Lung (tissue), 12 donors: ENCODE measurements around the gene PTPRT. TPM values are rescaled to one million over a fixed set of nuclear protein-coding genes. Genes with fewer than 3 reads are reported as not detected.

Experiments
- ATAC-seq: fragments of 200-7000 bp; cut with Tn5 transposase; one replicate; pipeline ENCODE4 v1.9.1; 2020; ENCODE audit warnings: moderate number of reproducible peaks; ENCODE audit not compliant: insufficient read depth, low FRiP score
- DNase-seq, 3 donors: peaks; one replicate each; pipeline ENCODE4 v3.0.0-alpha.2; 2013 to 2017
- H3K27ac ChIP-seq, 2 donors: one replicate each; pipeline ENCODE4 v1.5.1; 2013; ENCODE audit warnings: mild to moderate bottlenecking in 2 of 2, moderate library complexity in 2 of 2, control low read depth in 1 of 2, inconsistent platforms in 1 of 2, low read depth in 1 of 2, low read length in 1 of 2
- H3K27me3 ChIP-seq, 3 donors: one replicate each; pipeline ENCODE4 v1.5.1; 2013; ENCODE audit warnings: low read length in 2 of 3; ENCODE audit not compliant: control insufficient read depth in 3 of 3, insufficient read depth in 3 of 3
- H3K36me3 ChIP-seq, 4 donors: one replicate each; pipeline ENCODE4 v1.5.1; 2013; ENCODE audit warnings: low read length in 4 of 4, mild to moderate bottlenecking in 1 of 4, moderate library complexity in 1 of 4; ENCODE audit not compliant: control insufficient read depth in 4 of 4, insufficient read depth in 4 of 4
- H3K4me1 ChIP-seq, 5 donors: one replicate each; pipeline ENCODE4 v1.5.1; 2013; ENCODE audit warnings: low read length in 5 of 5, mild to moderate bottlenecking in 2 of 5, moderate library complexity in 1 of 5; ENCODE audit not compliant: control insufficient read depth in 5 of 5, insufficient read depth in 5 of 5
- H3K4me3 ChIP-seq: one replicate; pipeline ENCODE4 v1.5.1; 2013; ENCODE audit warnings: mild to moderate bottlenecking, control low read depth, moderate library complexity
- H3K9ac ChIP-seq, 2 donors: one replicate each; pipeline ENCODE4 v1.5.1; 2013; ENCODE audit warnings: low read length in 2 of 2, control low read depth in 1 of 2; ENCODE audit not compliant: insufficient read depth in 1 of 2
- H3K9me3 ChIP-seq, 4 donors: one replicate each; pipeline ENCODE4 v1.5.1; 2013; ENCODE audit warnings: low read length in 3 of 4, mild to moderate bottlenecking in 1 of 4, moderate library complexity in 1 of 4; ENCODE audit not compliant: control insufficient read depth in 4 of 4, insufficient read depth in 3 of 4
- CTCF ChIP-seq: IDR thresholded peaks from 2 replicates; pipeline ENCODE4 v1.5.1; 2012; ENCODE audit warnings: mild to moderate bottlenecking; ENCODE audit errors: control extremely low read depth, extremely low read depth
- WGBS, 2 donors: extraction: QIAGEN DNeasy Blood & Tissue Kit; methylation state at CpG; one replicate each; pipeline ENCODE4 v1.1.7; 2013; 5-methylcytosine and 5-hydroxymethylcytosine counted together
- polyA plus RNA-seq, 2 donors: library from polyadenylated mRNA; stranded (reverse); fragments of 200-250 nt; gene quantifications; one replicate each; pipeline ENCODE4 v1.2.1, GENCODE V29; 2013
- total RNA-seq, 2 donors: library from RNA; depleted of rRNA in 1 of 2; stranded (reverse); fragments of >200 nt in 1 of 2; gene quantifications; one replicate each; pipeline ENCODE4 v1.2.1, GENCODE V29; 2014 to 2021
- donor health status: control.
- donor health status: control.
- donor health status: Bipolar disorder and iron deficiency.
- donor health status: healthy.
- donor health status: DM: yes; HTN: yes; CAD: no.

Gene PTPRT
- total and polyA plus RNA-seq, 4 donors, result 0.37 to 13.8 (median 6.1) TPM

GRCh38 chr20:42083280-42083679, 1106.4 kb downstream of the PTPRT start:
- DNase-seq (no peak), ATAC-seq (no peak)
- Histone ChIP-seq H3K27ac (no peak overlapping the region), H3K9ac (no peak overlapping the region), H3K4me1 (peaks cover 0 to 20% (median 0%) of the 10 kb centered on the region in 5 donors), H3K36me3 (no peaks in the 10 kb centered on the region), H3K27me3 (peaks cover 0 to 11% (median 0%) of the 10 kb centered on the region in 3 donors), H3K9me3 (peaks cover 0 to 4% (median 0%) of the 10 kb centered on the region in 4 donors), H3K4me3 (no peak overlapping the region)
- WGBS, 2 donors, result 29 to 80% methylated on average over 1 of the region's 1 CpG
- TF ChIP-seq CTCF, result no peak

GRCh38 chr20:42082611-42083010, 1107.1 kb downstream of the PTPRT start:
- 50 to 68% methylated on average over 1 of the region's 1 CpG for WGBS, 2 donors
- Histone ChIP-seq H3K9ac (no peak overlapping the region), H3K9me3 (peaks cover 0 to 4% (median 0%) of the 10 kb centered on the region in 4 donors), H3K4me1 (peaks cover 0 to 20% (median 0%) of the 10 kb centered on the region in 5 donors), H3K27me3 (peaks cover 0 to 8% (median 0%) of the 10 kb centered on the region in 3 donors), H3K27ac (no peak overlapping the region), H3K36me3 (no peaks in the 10 kb centered on the region), H3K4me3 (no peak overlapping the region)
- ATAC-seq (no peak), DNase-seq (peak; percentile 84 to 97 (median 91))
- no peak for TF ChIP-seq CTCF

GRCh38 chr20:42080956-42081355, 1108.8 kb downstream of the PTPRT start:
- peaks cover 0 to 4% (median 0%) of the 10 kb centered on the region in 4 donors for H3K9me3 ChIP-seq
- no peak overlapping the region for H3K9ac ChIP-seq
- no peak for DNase-seq
- 70 to 78% methylated on average over 4 of the region's 4 CpGs for WGBS, 2 donors
- no peak for ATAC-seq
- H3K4me3 ChIP-seq, result no peak overlapping the region
- no peak overlapping the region for H3K27ac ChIP-seq
- no peak for TF ChIP-seq CTCF
- peaks cover 0 to 8% (median 0%) of the 10 kb centered on the region in 3 donors for H3K27me3 ChIP-seq
- H3K4me1 ChIP-seq, result peaks cover 0 to 20% (median 0%) of the 10 kb centered on the region in 5 donors
- H3K36me3 ChIP-seq, result no peaks in the 10 kb centered on the region

GRCh38 chr20:42074944-42075343, 1114.8 kb downstream of the PTPRT start:
- Histone ChIP-seq H3K27me3 (no peaks in the 10 kb centered on the region), H3K4me1 (peaks cover 0 to 12% (median 4%) of the 10 kb centered on the region in 5 donors), H3K9ac (no peak overlapping the region), H3K9me3 (peaks cover 0 to 4% (median 0%) of the 10 kb centered on the region in 4 donors), H3K36me3 (no peaks in the 10 kb centered on the region), H3K4me3 (no peak overlapping the region), H3K27ac (no peak overlapping the region)
- DNase-seq (peak; percentile 61 to 95 (median 91)), ATAC-seq (no peak)
- TF ChIP-seq CTCF, result no peak
- WGBS, 2 donors, result 32 to 65% methylated on average over 1 of the region's 1 CpG
